Measurements from ENCODE around the gene CAPN2.

Gene CAPN2

DNA sequence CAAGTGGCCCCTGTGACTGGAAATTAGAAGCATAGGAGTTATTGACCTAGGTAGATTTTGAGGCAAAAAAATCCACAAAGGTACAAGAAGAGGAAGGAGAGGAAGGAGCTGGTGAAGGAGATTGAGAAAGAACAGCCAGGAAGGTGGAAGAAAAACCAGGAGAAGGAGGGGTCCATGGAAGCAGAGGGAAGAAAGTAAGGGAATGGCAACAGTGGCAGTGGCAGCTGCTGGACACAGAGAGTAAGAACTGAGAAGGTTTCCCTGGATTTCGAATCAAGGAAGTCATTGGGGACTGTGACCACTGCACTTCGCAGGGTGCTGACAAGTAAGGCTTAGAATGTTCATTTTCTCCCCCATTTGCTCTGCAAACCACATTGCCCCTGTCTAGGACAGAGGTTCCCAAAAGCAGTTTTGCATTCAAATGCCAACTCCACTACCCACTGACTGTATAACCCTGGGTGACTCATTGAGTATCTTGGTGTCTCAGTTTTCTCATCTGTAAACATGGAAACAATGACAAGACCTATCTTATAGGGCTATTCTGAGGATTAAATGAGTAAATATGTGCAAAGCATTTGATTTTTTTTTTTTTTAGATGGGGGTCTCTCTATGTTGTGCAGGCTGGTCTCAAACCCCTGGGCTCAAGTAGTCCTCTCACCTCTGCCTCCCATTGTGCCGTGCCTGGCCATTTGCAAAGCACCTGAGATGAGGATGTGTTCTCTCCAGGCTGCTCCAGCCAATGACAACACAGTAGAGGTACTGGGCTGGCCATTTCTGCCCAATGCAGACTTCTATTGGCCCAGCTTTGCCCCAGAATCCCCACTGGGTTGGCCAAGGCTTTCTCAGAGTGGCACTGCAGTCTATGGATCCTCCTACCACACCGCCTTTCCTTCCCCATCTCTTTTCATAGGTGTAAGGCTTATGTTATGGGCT lies 9.3 kb upstream of the CAPN2 start:
- DNase-seq: no peak

DNA sequence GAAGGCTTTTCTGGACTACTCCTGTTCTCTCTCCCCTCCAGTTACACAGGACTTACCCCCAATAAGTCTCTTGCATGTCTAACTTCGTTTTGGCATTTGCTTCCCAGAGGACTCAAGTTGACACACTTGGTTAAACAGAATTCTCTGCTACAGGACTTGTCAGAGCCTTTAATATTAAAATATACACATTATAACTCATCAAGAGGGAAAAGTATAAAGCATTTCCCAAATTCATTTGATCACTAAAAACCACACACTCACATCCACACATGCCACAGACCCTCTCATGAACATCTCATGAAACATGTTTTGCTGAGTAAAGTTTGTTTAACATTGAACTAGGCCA lies 8.7 kb upstream of the CAPN2 start:
- DNase-seq: no peak

DNA sequence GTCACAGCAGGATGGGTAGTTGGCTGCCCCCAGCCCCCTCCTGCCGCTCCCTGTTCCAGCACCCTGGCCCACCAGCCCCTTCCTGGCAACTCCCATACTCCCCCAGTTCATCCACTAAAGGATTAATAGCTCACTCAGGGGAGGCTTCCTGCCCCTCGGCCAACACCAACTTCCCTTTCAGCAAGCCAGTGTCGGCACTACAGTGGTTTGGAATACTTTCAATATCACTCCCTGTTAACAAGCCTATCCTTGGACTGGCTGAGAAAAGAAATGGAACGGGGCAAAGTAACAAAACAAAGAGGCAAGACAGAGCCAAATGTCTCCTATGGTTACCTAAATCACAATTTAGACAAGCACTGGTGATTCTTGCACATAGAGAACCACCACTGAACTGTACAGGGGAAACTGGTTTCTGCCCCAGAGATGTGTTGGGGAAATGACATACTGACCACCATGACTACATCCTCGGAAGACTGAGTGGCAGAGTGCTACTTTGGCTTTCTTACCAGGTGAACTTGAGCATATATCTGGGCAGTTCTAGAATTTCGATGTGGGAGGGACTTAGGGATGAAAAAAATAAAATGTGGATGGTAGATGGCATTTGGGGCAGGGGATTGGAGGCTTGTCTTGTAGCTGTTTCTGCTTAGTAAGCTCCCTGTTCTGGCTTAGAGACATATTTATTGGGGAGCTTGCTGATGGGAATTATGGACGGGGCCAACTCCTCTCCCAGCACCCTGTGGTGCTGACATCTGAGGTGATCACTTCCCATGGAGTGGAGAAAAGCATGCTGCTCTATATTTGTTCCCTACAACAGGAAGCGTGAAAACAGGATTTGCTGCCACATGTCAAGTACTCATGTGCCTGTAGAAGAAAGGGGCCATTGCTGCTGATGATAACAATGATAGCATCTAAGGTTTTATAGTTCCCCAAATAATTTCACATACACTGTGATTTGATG lies 7.1 kb upstream of the CAPN2 start:
- DNase-seq: no peak

DNA sequence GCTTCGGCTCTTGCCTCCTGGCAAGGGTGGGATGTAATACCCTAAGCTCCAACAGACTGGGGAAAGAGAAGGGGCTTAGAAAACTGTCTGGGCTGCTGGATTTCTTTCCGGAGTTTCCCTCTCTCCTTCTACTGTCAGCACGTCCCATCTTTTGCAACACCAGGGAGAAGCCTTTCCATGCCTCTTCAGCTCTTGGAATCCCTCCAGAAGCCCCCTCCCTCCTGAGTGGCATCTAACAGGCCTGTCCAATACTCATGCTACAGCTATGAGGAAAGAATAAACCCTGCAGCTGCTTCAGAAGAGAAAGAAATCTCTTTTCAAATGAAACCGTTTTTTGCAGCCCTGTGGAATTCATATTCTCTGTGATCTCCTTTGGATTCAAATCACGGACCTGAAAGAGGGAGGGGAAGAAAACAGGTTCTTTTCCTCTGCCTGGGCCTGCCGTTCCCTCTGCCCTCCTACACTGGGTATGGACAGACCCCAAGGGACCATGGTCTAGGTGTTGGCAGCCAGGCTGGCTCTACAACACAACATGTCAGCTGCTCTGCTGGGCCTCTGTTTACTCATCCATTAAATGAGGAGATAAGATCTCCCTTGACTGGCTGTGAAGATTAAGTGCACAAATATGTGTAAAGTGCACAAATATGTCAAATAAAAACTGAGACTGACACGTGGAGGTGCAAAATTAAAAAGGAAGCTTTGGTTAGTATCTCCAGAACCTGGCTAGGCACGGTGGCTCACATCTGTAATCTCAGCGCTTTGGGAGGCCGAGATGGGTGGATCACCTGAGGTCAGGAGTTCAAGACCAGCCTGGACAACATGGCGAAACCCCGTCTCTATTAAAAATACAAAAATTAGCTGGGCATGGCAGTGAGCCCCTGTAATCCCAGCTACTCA lies 6.0 kb upstream of the CAPN2 start:
- DNase-seq: no peak

DNA sequence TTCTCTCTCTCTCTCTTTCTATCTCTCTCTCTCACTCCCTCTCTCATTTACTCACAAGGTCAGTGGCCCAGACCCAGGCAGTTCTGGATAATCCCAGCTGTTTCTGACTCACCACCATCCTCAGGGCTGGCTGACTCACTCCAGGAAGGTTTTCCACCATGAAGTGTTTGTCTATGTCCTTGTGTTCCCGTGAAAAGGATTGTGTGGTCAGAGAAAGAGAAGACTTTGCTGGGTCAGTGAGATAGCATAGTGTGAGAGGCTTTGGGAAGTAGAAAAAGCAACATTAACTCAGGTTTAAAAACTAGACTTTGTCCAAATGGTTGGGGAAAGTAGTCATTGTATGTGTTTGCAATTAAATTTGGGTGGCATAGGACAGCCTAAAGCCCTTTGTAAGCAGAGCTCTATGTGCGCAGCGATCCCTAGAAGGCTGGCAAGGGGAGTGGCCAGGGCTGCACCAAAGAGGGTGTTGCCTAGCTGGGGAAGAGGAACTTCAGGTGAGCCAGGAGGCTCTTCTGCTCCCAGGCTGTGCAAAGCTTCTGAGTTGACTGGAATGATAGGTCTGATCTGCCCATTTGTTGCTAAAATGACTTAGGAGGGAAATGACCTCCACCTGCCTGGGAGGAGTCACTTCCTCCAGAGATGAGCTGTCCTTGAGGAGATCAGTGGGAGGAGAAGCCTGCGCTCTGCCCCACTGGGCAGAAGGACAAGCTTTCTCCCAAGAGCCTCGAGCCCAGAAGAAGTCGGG lies 4.9 kb upstream of the CAPN2 start:
- DNase-seq: no peak

DNA sequence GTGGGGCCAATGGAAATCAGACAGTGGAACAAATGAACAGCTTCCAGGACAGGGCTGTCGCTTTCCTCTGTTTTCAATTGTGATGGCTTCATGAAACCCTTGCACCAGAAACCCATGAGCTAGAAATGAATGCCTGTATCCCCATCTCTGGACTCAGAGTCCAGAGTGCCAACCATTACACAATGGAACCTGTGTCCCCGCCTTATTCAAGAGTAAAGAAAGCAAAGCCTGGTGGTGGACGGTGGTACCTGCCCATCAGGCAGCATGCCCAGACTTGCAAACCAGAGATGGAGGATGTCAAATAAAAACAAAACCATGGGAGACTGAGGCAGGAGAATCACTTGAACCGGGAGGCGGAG lies 4.4 kb upstream of the CAPN2 start:
- no peak for DNase-seq

DNA sequence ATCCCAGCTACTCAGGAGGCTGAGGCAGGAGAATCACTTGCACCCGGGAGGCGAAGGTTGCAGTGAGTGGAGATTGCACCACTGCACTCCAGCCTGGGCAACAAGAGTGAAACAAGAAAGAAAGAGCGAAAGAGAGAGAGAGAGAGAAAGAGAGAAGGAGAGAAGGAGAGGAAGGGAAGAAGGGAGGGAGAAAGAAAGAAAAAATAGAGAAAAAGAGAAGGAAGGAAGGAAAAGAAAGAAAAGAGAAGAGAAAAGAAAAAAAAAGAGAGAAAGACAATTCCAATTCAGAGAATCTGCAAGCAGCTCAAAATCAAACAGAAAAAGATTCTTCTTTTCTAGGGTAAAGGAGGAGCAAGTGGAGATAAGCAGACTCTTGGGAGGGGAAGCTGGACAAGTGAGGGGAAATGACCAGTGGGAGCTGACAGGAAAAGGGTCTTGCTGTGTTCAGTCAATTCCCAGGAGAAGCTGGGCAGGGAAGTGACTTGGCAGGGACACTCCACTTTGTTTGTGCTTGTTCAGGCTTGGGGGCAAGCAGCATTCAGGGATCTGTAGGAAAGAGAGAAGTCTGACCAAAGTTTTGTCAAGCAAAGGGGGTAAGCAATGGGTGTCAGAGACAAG lies 3.6 kb upstream of the CAPN2 start:
- DNase-seq: no peak

DNA sequence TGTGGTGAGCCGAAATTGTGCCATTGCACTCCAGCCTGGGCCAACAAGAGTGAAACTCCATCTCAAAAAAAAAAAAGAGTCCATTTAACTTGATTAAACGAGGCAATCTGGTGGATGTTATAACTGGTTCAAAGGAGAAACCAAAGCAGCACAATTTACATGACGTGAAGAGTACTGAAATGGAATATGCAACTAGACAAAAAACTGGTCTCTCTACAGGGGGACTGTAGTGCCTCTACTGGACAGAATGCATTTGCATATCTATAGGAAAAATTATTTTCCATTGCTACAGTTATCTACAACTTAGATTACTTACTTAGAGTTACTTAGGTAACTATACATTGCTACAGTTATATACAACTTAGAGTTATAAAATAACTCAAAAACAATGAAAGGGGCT lies 2.7 kb upstream of the CAPN2 start:
- DNase-seq: no peak

DNA sequence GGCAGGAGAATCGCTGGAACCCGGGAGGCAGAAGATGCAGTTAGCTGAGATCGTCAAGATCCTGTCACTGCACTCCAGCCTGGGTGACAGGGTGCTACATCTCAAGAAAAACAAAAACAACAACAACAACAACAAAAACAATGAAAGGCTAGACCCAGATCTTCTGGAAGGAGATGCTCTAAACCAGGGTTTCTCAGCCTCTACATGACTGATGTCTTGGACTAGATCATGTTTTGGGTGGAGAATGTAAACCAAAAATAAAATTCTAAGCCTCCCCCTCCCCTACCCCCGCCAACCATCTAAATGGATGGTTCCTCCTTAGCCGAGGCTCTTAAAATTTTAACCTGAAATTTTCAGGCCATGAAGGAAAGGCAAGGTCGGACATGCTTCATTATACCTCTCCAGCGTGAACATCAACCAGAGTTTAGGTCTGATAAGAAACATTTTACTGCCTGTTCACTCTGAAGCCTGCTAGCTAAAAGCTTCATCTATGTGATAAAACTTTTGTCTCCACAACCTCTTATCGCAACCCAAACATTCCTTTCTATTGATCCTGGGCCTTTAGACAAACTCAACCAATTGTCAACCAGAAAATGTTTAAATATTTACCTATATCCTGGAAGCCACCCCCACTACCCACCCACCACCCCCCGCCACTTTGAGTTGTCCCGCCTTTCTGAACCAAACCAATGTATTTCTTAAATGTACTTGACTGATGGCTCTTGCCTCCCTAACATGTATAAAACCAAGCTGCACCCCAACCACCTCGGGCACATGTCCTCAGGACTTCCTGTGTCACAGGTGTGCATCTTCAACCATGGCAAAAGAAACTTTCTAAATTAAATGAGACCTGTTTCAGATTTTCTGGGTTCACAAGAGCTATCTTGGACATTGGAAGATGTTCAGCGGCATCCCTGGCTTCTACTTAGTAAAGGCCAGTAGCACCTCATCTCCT lies 1.9 kb upstream of the CAPN2 start:
- no peak for DNase-seq

DNA sequence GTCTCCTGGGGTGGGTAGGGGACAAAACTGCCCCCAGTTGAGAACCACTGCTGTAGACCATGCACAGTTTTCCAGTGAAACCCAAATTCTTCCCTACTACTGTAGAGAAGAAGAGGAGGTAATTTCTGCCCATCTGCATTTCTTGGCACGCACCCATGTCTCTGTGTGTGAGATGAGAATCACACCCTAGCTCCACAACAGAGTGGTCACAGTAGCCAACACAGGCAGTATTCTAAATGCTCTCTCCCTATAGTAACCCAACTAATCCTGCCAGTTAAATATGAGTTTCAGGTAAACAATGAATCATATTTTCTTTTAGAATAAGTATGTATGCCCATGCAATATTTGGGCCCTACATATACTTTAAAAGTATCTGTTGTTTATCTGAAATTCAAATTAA lies 1.2 kb upstream of the CAPN2 start:
- DNase-seq: peak in 1 of 2 experiments; percentile 39

DNA sequence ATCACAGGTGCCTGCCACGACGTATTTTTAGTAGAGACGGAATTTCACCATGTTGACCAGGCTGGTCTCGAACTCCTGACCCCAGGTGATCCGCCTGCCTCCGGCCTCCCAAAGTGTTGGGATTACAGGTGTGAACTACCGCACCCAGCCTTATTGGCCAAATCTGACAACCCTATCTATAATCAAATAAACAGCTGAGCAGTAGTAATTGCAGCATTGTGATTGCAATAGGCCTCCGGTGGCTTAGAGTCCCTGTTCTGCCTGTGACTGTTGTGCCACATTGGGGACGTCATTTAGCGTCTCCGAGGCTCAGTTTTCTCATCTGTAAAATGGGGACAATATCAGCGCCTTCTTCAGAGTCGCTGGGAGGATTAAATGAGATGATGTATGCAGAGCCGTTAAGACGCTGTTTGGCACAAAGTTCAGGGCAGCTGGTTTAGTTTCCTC lies 569 bp upstream of the CAPN2 start:
- no peak for DNase-seq

DNA sequence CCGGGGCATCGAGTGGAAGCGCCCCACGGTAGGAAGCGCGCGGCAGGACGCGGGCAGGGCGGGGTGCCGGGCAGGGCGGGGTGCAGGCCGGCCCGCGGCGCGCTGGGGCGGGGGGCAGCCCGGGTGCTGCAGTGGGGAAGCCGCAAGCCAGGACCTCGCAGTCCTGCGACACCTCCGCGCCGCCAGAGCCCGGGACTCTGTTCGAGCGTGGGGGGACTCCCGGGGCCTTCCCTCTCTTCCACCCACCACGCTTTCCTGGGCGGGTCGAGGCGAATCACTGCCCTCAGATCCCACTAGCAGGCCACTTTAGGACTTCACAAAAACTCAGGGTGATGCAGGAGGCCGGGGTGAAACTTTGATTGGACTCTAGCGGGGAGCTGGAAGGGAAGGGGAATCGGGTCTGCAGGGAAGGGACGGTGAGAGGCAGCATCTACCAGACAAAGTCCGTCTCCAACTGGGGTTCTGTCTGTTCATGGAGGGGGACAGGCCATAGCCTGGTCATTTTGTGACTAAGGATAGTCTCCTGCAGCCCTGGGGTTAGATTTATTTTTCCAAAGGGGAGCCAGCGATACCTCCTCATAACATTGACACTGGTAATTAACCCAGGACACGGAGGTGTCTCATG lies 623 bp downstream of the CAPN2 start:
- DNase-seq: no peak

DNA sequence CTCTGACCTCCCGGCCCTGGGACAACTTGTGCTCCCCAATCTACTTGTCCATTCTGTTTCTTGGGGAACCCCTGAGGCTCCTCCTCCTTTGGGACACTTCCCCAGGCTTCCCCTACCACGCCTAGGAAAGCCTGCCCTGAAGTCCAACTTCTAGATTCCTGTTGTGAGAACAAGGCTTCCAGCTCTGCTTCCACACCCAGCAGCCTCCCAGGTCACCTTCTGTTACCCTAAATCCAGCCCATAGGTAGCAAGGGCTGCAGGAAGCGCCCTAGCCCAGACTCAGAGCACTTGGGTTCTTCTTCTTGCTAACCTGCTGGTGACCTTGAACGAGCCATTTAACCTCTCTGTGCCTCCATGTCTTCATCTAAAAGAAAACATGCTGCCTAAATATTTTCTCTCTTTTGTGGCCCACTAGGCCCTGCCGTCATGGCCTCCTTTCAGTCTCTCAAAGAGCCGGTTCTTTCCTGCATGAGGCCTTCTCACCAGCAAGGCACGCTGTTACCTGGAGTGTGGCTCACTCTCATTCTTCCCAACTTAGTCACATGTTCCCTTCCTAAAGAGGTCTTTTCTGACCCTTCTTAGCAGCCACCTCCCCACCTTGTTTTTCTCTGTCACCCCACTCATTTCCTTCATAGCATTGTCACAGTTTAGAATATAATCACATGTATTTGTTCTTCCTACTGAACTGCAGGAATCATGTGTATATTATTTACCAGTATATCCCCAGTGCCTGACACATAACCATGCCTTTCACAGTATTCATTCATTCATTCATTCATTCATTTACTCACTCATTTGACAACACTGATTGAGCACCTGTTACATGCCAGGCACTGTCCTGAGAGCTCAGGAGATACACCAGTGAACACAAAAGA lies 1.4 kb downstream of the CAPN2 start:
- DNase-seq: no peak

DNA sequence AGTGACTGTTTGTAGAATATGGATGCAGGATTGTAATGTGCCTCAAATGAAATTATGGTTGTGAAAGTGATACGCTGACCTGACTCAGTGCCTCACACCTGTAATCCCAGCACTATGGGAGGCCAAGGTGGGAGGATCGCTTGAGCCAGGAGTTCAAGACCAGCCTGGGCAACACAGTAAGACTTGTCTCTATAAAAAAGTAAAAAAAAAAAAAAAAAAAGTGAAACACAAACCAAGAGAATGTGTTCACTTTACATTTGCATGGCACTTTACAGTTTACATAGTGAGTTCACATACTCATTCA lies 2.0 kb downstream of the CAPN2 start:
- no peak for DNase-seq

DNA sequence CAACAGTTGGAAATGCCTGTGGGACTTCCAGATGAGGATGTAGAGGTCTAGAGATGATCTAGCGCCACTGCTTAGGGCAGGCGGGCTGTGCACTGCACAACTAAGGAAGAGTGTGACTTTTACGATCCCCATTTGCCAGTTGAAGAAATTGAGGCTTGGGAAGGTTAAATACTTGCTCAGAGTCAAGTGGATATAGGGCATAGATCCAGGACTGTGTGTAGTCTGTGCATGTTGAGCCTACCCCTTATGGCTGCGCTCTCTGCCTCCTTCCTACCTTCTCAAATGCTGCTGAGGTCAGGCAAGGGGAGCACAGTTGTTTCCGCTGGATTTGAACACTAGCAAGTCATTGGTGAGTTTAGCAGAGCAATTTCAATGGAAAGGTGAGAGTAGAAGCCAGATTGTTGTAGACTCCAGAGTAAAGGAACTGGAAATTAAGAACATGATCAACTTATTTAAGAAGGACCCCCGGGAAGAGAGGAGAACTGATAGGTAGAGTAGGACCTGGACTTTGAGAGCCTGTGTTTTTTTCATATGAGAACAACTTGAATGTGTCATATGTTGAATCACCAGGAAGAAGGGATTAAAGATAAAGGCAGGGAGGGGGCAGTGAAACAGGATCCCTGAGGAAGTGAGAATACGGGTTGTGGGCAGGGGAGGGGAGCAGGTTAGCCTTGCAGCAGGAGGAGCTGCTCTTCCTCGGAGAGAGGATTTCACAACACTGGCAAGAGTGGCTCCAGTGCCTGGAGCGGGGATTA lies 2.7 kb downstream of the CAPN2 start:
- DNase-seq: no peak

DNA sequence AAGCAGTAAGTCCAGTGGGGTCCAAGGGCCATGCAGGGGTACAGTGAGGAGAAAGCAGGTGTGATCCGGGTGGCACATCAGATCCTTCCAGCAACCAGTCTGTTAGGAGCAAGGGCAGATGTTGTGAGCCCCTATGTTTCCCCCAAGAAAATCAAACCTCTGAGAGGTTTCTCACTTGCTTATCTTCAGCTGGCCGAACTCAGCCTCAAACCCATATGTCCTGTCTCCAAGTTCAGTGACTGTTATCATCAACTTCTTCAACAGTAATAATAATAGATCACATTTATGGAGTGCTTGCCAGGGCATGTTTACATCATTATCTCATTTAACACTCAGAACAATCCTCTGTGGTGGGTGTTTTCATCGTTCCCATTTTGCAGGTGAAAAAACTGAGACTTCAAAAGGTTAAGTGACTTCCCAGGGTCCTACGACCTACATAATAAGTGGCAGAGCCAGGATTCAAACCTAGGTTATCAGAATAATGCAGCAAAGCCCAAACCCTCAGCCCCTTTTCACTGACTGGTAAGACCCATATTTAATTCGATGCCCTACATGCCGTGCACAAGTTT lies 3.3 kb downstream of the CAPN2 start:
- DNase-seq: no peak

DNA sequence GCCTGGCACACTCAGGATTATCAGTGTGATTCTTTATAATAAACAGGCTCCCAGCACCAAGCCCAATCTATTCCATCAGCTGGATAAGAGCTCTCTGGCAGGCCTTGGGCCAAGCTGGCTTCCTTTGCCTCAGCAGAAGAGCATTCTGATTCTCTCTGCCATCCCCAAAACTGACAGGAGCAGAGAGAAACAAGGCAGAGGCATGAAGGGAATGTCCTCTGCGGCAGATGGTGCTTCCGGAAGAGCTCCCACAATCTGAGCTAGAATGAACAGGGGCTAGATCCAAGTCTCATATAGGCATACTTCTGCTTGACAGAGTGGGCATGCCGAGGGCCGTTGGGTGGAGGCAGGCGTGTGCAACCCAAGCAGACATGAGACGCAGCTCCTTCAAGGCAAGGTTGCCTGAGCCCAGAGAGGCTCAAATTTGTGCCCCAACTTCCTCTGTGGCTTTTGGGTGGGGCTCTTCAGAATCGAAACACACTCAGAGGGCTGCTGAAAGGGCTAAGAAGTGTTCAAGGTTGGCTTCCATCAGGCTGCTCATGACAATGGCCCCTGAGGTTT lies 4.0 kb downstream of the CAPN2 start:
- peak; percentile 56 to 77 for DNase-seq

DNA sequence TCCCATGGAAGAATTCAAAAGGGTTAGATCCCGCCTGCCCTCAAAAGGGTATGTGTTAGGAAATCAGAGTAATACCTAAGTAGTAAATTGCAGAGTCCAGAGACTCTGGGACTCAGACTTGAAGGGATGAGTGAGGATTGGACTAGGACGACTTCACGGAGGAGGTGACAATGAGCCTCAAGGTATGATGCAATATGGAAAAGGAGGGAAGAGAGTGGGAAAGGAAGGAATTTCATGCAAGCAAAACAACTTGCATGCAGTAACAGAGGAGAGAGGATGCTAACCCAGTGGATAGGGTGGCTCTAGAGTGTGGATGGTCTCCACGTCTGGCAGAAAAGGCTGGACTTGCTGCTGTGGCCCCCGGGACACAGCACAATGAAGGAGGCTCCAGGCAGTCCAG lies 4.8 kb downstream of the CAPN2 start:
- no peak for DNase-seq
